Suppressor macrophage treated with lipopolysaccharide for 4 hours (primary cell): ENCODE results near the gene TOMM6.

Experiments used
- DNase-seq: peaks from one replicate; pipeline ENCODE4 v3.0.0-alpha.2; 2020

TOMM6 gene

DNA sequence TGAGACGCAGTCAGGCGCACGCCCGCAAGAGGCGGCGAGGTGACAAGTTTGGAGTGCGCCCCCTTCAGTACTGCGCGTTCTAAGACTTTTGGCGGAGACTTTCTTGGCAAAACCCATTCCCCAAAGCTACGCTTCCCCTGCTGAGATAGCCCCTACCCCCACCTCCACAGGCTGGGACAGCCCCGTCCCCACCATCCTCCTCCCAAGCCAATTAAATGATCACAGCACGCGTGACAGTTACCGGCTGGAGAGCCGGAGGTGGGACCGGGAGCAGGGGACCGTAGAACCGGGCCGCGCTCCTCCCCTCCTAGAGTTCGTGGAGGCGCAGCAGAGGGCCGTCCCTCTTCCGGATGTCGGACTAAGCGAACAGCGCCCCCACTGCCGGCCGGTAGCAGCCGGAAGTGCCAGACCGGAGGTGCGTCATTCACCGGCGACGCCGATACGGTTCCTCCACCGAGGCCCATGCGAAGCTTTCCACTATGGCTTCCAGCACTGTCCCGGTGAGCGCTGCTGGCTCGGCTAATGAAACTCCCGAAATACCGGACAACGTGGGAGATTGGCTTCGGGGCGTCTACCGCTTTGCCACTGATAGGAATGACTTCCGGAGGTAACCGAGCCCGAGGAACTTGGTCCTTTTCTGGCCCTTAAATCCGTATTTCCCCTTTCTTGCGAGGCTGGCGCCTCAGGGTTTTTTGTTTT is at the start of gene TOMM6:
Gene TOMM6 (plus strand): TSS at position 476 of the 699 bp plus-strand sequence. CDS start 4 bp downstream, at position 480.
- DNase-seq = peak; percentile 97

GRCh38 chr6:41739041-41739440 is 48.5 kb upstream of the TOMM6 start:
- no peak for DNase-seq

GRCh38 chr6:41740366-41741162 is 46.9 kb upstream of the TOMM6 start:
- no peak for DNase-seq

GRCh38 chr6:41741625-41742490 is 45.6 kb upstream of the TOMM6 start:
- DNase-seq = no peak

DNA sequence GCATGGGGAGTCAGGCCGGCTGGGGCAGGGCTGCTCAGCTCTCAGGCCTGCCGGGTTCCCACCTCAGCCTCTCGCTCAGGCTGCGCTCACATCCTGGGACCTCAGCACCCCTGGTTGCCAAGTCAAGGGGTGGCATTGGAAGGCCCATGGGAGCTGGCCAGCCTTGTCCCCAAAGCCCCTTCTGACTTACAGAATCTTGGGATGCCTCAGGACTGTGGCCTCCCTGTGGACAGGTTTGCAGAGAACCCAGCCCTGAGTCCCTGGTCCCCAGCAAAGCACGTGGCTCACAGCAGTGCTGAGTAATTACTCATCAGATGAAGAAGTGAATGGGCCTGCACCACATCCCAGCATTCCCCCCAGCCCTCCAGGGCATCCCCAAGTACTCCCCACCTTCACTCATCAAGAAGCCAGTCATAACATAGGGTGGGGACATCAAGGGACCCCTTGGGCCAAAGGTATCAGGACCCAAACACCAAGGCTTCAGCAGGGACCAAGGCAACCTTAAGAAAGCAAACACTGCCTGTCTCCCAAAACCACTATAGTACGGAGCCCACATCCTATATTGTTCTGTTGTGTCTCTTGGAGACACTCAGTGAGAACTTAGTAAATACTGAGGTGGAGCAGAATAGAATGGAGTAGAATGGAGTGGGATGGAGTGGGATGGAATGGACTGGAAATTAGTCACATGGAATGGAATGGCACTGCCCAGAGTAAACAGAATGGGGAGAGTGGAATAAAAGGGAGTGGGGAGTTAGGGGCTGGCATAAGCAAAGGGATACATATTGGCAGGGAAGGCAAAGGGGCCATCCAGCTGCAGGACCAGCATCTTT is 43.9 kb upstream of the TOMM6 start:
- no peak for DNase-seq

DNA sequence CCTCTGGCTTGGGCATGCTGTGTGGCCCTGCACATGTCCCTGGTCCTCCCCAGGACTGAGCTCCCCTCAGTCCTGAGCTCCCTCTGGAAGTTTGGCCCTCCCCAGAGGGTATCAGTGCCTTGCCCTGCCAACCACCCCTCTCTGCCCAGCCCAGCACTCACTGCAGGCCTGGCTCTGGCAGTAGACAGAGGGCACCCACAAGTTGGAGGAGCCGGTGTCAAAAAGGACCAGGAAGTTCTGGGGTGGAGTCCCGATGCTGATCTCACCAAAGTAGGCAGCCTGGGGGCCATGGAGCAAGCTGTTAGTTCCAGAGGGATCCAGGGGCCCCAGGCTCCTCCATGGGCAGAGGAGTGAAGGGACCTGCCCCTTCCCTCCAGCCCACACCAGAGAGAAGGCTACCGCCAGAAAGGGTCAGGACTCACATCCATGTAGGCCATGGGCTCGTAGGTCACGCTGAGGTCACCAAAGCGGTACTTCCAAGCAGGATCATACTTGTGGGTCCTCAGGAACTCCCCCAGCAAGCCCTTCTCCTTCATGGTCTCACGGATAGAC is 43.2 kb upstream of the TOMM6 start:
- DNase-seq = no peak

DNA sequence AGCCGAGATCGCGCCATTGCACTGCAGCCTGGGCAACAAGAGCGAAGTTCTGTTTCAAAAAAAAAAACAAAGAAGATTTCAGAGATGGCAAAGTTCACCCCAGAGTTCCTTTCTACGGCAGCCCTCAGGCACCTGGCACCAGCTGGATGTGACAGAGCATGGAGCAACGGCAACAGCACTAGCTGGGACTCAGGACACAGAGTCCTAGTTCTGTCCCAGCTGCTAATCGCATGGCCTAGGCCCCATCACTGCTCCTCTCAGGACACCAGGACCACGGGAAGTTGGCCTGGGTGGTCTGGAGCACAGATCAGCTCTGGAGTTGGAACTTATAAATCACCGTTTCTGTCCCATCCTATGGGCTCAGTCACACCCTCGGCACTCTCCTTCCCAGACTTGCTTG is 41.4 kb upstream of the TOMM6 start:
- DNase-seq = no peak

DNA sequence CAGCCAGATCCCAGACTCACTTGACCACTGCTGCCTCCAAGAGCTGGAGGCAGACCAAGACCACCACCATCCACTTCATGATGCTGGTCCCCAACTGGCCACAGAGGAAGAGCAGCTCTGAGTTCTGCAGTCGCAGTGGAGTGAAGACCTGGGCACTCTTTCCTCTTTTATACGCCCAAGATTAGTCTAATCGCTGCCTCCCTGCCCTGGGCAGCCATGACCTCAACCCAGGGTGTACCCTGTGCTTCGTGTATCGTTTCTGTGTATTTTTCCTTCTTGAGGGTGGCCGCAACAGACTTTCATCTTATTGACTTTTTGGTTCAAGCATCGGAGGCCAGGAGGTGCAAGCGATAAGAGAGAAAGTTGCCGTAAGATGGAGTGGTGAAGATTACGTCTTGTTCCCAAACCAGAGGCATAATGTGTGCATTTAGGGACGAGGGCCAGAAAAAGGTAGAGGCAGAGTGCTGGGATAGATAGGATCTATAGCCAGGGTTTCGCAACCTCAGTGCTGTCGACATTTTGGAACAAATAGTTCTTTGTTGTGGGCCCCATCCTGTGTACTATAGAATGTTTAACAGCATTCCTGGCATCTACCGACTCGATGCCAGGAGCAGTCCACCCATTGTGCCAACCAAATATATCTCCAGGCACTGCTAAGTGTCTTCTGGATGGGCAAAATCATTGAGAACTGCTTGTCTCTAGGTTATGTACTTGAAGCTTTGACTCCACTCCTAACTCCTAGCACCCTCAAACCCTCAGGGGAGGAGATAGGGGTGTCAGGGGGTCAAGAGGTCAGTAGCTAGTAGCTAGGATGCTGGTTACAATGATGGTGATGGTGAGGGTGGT is 40.0 kb upstream of the TOMM6 start, which contains the start of gene PGC:
Gene PGC (minus strand): TSS at position 142 of the 846 bp plus-strand sequence. CDS start 63 bp downstream, at position 79.
- no peak for DNase-seq

GRCh38 chr6:41748102-41748477 is 39.4 kb upstream of the TOMM6 start:
- no peak for DNase-seq

DNA sequence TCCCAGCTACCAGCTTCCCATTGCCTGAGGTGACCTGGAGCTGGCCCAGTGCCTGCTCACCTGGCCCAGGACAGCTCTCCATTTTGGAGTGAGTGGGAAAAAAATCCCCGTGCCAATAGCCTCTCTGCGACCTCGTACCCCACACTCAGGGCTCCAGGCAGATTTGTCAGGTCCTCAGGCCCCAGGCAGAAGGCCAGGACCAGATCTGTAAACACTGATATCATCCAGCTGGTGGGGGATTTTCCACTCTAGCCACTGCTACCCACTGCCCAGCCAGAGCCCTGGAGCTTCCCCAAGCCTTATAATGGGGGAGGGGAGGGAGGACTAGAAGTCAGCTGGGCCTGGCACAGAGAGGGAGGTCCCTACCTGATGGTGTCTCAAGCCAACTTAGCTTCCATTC is 39.0 kb upstream of the TOMM6 start:
- DNase-seq = no peak

DNA sequence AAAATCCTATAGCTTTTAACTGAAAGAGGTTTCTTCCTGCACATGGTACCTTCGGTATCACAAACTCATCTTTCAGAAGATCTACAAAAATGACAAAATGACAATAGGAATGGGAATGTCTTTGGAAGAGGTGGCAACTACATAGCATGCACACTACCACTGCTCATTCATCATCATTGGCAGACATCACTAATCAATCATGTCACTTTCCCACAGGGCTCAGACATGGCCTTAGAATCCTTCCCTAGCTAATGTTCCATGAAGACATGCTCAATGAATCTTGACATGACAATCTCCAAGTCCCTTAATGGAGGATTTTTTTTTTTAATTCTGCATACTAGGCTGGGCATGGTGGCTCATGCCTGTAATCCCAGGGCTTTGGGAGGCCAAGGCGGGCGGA is 37.1 kb upstream of the TOMM6 start:
- no peak for DNase-seq

DNA sequence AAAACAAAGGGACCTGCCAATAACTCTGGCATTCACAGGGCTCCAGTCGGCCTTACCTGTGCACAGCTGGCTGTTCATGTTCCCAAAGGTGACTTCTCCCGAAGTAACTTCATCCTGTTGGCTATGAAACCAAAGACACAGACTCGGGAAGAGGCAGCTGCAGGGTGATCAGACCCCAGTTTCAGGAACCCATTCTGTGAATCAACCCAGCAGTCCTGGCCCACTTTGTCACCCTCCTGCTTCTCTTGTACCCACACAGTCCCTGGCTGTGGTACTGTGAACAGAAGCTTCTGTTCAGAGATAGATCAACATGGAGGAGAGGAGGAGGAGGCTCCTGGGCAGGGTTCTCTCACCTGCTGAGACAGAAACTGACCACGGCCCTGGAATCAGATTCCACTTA is 31.6 kb upstream of the TOMM6 start:
- DNase-seq = no peak

DNA sequence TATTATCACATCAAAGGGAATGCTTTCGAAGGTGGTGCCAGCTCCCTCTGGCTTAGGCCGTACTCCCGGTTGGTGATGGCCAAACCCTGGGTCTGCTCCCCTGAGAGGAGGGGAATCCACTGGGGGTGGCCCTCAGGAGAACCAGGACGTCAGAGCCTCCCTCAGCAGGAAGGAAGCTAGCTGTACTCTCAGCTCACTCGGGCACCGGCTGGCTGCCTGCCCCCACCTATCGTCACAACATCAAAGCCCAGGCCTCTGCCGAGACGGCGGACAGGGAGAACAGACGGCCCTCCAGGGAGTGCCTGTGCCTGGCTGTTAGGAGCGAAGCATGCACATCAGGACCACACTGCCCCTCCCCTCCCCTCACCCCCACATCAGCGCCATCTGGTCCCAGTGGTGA is 31.1 kb upstream of the TOMM6 start:
- DNase-seq = no peak

DNA sequence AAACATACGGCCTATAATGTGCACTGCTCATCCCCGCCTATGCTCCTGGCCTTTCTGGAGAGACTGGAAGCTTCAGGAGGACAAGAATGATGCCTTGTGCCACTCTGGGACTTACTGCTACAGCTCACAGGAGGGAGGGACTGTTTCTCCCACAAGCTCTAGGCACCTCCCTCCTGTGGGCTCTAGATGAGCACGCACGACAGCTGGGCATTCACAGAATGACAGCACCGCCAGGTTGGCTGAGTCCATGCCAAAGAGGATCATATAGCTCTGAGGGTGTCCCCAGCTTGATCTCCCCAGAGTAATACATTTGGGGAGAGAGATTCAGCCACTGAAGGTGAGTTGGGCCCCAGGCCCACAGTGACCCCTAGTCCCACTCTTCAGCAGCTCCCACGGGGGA is 30.2 kb upstream of the TOMM6 start:
- no peak for DNase-seq

DNA sequence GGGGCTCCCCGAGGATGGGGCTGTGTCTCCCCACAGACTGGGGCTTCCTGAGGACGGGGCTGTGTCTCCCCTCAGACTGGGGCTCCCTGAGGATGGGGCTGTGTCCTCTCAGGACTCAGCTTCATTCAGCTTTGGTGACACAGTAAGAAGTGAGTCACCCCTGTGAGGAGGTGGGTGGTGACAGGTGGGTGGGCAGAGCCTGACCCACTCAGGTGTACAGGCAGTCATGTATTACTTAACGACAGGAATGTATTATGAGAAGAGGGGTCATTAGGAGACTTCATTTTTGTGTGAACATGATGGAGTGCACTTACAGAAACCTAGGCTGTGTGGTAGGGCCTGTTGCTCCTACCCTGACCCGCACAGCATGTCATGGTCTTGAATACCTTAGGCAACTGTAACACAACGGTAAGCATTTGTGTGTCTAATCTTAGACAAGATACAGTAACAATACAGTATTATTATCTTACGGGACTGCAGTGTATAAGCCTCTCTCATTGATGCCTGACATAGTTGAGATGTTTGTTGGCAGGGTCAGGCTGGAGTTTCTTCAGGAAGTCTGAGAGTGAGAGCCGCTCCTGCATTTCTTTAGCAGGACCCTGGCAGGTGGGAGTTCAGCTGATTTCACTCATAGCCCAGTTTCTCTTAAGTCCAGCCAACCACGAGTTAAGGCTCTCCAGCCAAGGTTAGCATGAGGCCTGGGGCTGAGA is 29.4 kb upstream of the TOMM6 start:
- DNase-seq = no peak

DNA sequence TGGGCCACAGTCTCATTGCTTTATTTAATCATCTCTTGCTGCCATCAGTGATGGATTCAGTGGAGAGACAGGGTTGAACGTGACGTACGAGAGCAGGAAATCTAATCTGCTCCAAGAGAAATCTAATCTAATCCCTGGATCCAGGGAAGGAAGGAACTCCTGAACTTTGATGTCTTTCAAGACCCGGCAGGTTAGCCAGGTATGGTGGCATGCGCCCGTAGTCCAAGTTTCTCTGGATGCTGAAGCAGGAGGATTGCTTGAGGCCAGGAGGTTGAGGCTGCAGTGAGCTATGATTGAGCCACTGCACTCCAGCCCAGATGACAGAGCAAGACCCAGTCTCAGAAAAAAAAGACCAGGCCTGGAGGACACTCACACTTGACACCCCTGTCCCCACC is 28.9 kb upstream of the TOMM6 start:
- DNase-seq = no peak

- DNase-seq = no peak
Measured at GRCh38 chr6:41759106-41759904, 28.2 kb upstream of the TOMM6 start.

GRCh38 chr6:41759905-41760579 is 27.5 kb upstream of the TOMM6 start:
- no peak for DNase-seq

- peak; percentile 23 for DNase-seq
Measured at GRCh38 chr6:41763470-41763869, 24.0 kb upstream of the TOMM6 start.
